ENCODE data around the gene SLC2A9. TPM values are rescaled to one million over a fixed set of nuclear protein-coding genes. Genes with fewer than 3 reads are reported as not detected.

The SLC2A9 gene
- total and polyA plus RNA-seq, 4 donors: 2.1 to 16.5 (median 9.5) TPM

GRCh38 chr4:9976293-9976692 lies 45.0 kb downstream of the SLC2A9 start:
- WGBS, 2 donors: 55 to 64% methylated on average over 1 of the region's 1 CpG

GRCh38 chr4:9971711-9972110 lies 49.6 kb downstream of the SLC2A9 start:
- H3K4me3 ChIP-seq (ENCODE audit: low read length in 2 of 2): no peak overlapping the region
- 84% methylated on average over 3 of the region's 3 CpGs for WGBS, 2 donors
- intact Hi-C loops (cut with DNase I): no loop called here
- H3K36me3 ChIP-seq (ENCODE audit: control insufficient read depth in 1 of 2, insufficient read depth in 2 of 2, low read length in 1 of 2): no peaks in the 10 kb centered on the region
- no peaks in the 10 kb centered on the region for H3K27me3 ChIP-seq (ENCODE audit: control insufficient read depth in 1 of 2, insufficient read depth in 2 of 2, low read length in 1 of 2)
- peaks cover 0 to 1% of the 10 kb centered on the region in 2 donors for H3K4me1 ChIP-seq (ENCODE audit: control insufficient read depth in 1 of 2, insufficient read depth in 2 of 2, low read length in 2 of 2)
- ATAC-seq (ENCODE audit: low FRiP score) (no peak), DNase-seq (no peak)
- no peaks in the 10 kb centered on the region for H3K9me3 ChIP-seq (ENCODE audit: control insufficient read depth, low read length)
- no peak overlapping the region for H3K27ac ChIP-seq (ENCODE audit: low read depth in 1 of 2, low read length in 2 of 2)

More at GRCh38 chr4:9976293-9976692, 45.0 kb downstream of the SLC2A9 start:
- Histone ChIP-seq H3K4me1 (ENCODE audit: control insufficient read depth in 1 of 2, insufficient read depth in 2 of 2, low read length in 2 of 2) (peaks cover 0 to 1% of the 10 kb centered on the region in 2 donors), H3K36me3 (ENCODE audit: control insufficient read depth in 1 of 2, insufficient read depth in 2 of 2, low read length in 1 of 2) (no peaks in the 10 kb centered on the region), H3K4me3 (ENCODE audit: low read length in 2 of 2) (no peak overlapping the region), H3K27ac (ENCODE audit: low read depth in 1 of 2, low read length in 2 of 2) (no peak overlapping the region), H3K27me3 (ENCODE audit: control insufficient read depth in 1 of 2, insufficient read depth in 2 of 2, low read length in 1 of 2) (no peaks in the 10 kb centered on the region), H3K9me3 (ENCODE audit: control insufficient read depth, low read length) (no peaks in the 10 kb centered on the region)
- DNase-seq (no peak), ATAC-seq (ENCODE audit: low FRiP score) (no peak)
- intact Hi-C loops (cut with DNase I): no loop called here

GRCh38 chr4:9970399-9971011 lies 50.8 kb downstream of the SLC2A9 start:
- no peaks in the 10 kb centered on the region for H3K9me3 ChIP-seq (ENCODE audit: control insufficient read depth, low read length)
- intact Hi-C loops (cut with DNase I): no loop called here
- H3K4me3 ChIP-seq (ENCODE audit: low read length in 2 of 2): no peak overlapping the region
- no peaks in the 10 kb centered on the region for H3K4me1 ChIP-seq (ENCODE audit: control insufficient read depth in 1 of 2, insufficient read depth in 2 of 2, low read length in 2 of 2)
- H3K36me3 ChIP-seq (ENCODE audit: control insufficient read depth in 1 of 2, insufficient read depth in 2 of 2, low read length in 1 of 2): no peaks in the 10 kb centered on the region
- no peaks in the 10 kb centered on the region for H3K27me3 ChIP-seq (ENCODE audit: control insufficient read depth in 1 of 2, insufficient read depth in 2 of 2, low read length in 1 of 2)
- no peak overlapping the region for H3K27ac ChIP-seq (ENCODE audit: low read depth in 1 of 2, low read length in 2 of 2)
- DNase-seq: no peak
- WGBS, 2 donors: 79 to 99% methylated on average over 6 of the region's 6 CpGs
- ATAC-seq (ENCODE audit: low FRiP score): no peak

- Histone ChIP-seq H3K36me3 (ENCODE audit: control insufficient read depth in 1 of 2, insufficient read depth in 2 of 2, low read length in 1 of 2) (no peaks in the 10 kb centered on the region), H3K4me3 (ENCODE audit: low read length in 2 of 2) (no peak overlapping the region), H3K4me1 (ENCODE audit: control insufficient read depth in 1 of 2, insufficient read depth in 2 of 2, low read length in 2 of 2) (no peaks in the 10 kb centered on the region), H3K27me3 (ENCODE audit: control insufficient read depth in 1 of 2, insufficient read depth in 2 of 2, low read length in 1 of 2) (no peaks in the 10 kb centered on the region), H3K9me3 (ENCODE audit: control insufficient read depth, low read length) (no peaks in the 10 kb centered on the region), H3K27ac (ENCODE audit: low read depth in 1 of 2, low read length in 2 of 2) (no peak overlapping the region)
- WGBS, 2 donors: 88 to 95% methylated on average over 7 of the region's 7 CpGs
- ATAC-seq (ENCODE audit: low FRiP score) (no peak), DNase-seq (no peak)
- intact Hi-C loops (cut with DNase I): no loop called here
These were observed 51.5 kb downstream of the SLC2A9 start for GRCh38 chr4:9969526-9970398.

GRCh38 chr4:9968472-9968871 lies 52.8 kb downstream of the SLC2A9 start:
- intact Hi-C loops (cut with DNase I): no loop called here
- H3K4me1 ChIP-seq (ENCODE audit: control insufficient read depth in 1 of 2, insufficient read depth in 2 of 2, low read length in 2 of 2): no peaks in the 10 kb centered on the region
- H3K4me3 ChIP-seq (ENCODE audit: low read length in 2 of 2): no peak overlapping the region
- no peak for DNase-seq
- no peak for ATAC-seq (ENCODE audit: low FRiP score)
- no peaks in the 10 kb centered on the region for H3K36me3 ChIP-seq (ENCODE audit: control insufficient read depth in 1 of 2, insufficient read depth in 2 of 2, low read length in 1 of 2)
- H3K27me3 ChIP-seq (ENCODE audit: control insufficient read depth in 1 of 2, insufficient read depth in 2 of 2, low read length in 1 of 2): no peaks in the 10 kb centered on the region
- H3K27ac ChIP-seq (ENCODE audit: low read depth in 1 of 2, low read length in 2 of 2): no peak overlapping the region
- H3K9me3 ChIP-seq (ENCODE audit: control insufficient read depth, low read length): no peaks in the 10 kb centered on the region

- intact Hi-C loops (cut with DNase I): no loop called here
- ATAC-seq (ENCODE audit: low FRiP score): no peak
- H3K27ac ChIP-seq (ENCODE audit: low read depth in 1 of 2, low read length in 2 of 2): no peak overlapping the region
These were observed 56.4 kb downstream of the SLC2A9 start for GRCh38 chr4:9964879-9965278.

GRCh38 chr4:9963328-9963727 lies 58.0 kb downstream of the SLC2A9 start:
- Histone ChIP-seq H3K27ac (ENCODE audit: low read depth in 1 of 2, low read length in 2 of 2) (no peak overlapping the region), H3K4me1 (ENCODE audit: control insufficient read depth in 1 of 2, insufficient read depth in 2 of 2, low read length in 2 of 2) (no peaks in the 10 kb centered on the region), H3K36me3 (ENCODE audit: control insufficient read depth in 1 of 2, insufficient read depth in 2 of 2, low read length in 1 of 2) (no peaks in the 10 kb centered on the region), H3K4me3 (ENCODE audit: low read length in 2 of 2) (no peak overlapping the region), H3K9me3 (ENCODE audit: control insufficient read depth, low read length) (no peaks in the 10 kb centered on the region), H3K27me3 (ENCODE audit: control insufficient read depth in 1 of 2, insufficient read depth in 2 of 2, low read length in 1 of 2) (no peaks in the 10 kb centered on the region)
- ATAC-seq (ENCODE audit: low FRiP score) (no peak), DNase-seq (no peak)
- intact Hi-C loops (cut with DNase I): no loop called here
- 92 to 94% methylated on average over 5 of the region's 5 CpGs for WGBS, 2 donors

More at GRCh38 chr4:9964879-9965278, 56.4 kb downstream of the SLC2A9 start:
- Histone ChIP-seq H3K9me3 (ENCODE audit: control insufficient read depth, low read length) (no peaks in the 10 kb centered on the region), H3K36me3 (ENCODE audit: control insufficient read depth in 1 of 2, insufficient read depth in 2 of 2, low read length in 1 of 2) (no peaks in the 10 kb centered on the region), H3K27me3 (ENCODE audit: control insufficient read depth in 1 of 2, insufficient read depth in 2 of 2, low read length in 1 of 2) (no peaks in the 10 kb centered on the region), H3K4me3 (ENCODE audit: low read length in 2 of 2) (no peak overlapping the region), H3K4me1 (ENCODE audit: control insufficient read depth in 1 of 2, insufficient read depth in 2 of 2, low read length in 2 of 2) (no peaks in the 10 kb centered on the region)
- no peak for DNase-seq
- 70 to 73% methylated on average over 7 of the region's 7 CpGs for WGBS, 2 donors

- Histone ChIP-seq H3K27me3 (ENCODE audit: control insufficient read depth in 1 of 2, insufficient read depth in 2 of 2, low read length in 1 of 2) (no peaks in the 10 kb centered on the region), H3K4me3 (ENCODE audit: low read length in 2 of 2) (no peak overlapping the region), H3K4me1 (ENCODE audit: control insufficient read depth in 1 of 2, insufficient read depth in 2 of 2, low read length in 2 of 2) (no peaks in the 10 kb centered on the region), H3K27ac (ENCODE audit: low read depth in 1 of 2, low read length in 2 of 2) (no peak overlapping the region), H3K36me3 (ENCODE audit: control insufficient read depth in 1 of 2, insufficient read depth in 2 of 2, low read length in 1 of 2) (no peaks in the 10 kb centered on the region), H3K9me3 (ENCODE audit: control insufficient read depth, low read length) (no peaks in the 10 kb centered on the region)
- WGBS, 2 donors: 86 to 95% methylated on average over 5 of the region's 5 CpGs
- DNase-seq (no peak), ATAC-seq (ENCODE audit: low FRiP score) (no peak)
- intact Hi-C loops (cut with DNase I): no loop called here
These were observed 58.5 kb downstream of the SLC2A9 start for GRCh38 chr4:9962611-9963314.
